Measurements from ENCODE around the gene TSSC4. TPM values are rescaled to one million over a fixed set of nuclear protein-coding genes. Genes with fewer than 3 reads are reported as not detected.
A peak's percentile ranks its signal among the peaks of the same experiment; 100 is the strongest.

TSSC4 gene
- total and polyA plus RNA-seq, 2 of the 13 experiments (the other 11 are each of a cell fraction or from before 2014, with no cell fraction given), result 16.2 to 58.6 TPM

GRCh38 chr11:2409611-2410468 lies 9.3 kb downstream of the TSSC4 start (continued):
- TF ChIP-seq, protein P1, sequence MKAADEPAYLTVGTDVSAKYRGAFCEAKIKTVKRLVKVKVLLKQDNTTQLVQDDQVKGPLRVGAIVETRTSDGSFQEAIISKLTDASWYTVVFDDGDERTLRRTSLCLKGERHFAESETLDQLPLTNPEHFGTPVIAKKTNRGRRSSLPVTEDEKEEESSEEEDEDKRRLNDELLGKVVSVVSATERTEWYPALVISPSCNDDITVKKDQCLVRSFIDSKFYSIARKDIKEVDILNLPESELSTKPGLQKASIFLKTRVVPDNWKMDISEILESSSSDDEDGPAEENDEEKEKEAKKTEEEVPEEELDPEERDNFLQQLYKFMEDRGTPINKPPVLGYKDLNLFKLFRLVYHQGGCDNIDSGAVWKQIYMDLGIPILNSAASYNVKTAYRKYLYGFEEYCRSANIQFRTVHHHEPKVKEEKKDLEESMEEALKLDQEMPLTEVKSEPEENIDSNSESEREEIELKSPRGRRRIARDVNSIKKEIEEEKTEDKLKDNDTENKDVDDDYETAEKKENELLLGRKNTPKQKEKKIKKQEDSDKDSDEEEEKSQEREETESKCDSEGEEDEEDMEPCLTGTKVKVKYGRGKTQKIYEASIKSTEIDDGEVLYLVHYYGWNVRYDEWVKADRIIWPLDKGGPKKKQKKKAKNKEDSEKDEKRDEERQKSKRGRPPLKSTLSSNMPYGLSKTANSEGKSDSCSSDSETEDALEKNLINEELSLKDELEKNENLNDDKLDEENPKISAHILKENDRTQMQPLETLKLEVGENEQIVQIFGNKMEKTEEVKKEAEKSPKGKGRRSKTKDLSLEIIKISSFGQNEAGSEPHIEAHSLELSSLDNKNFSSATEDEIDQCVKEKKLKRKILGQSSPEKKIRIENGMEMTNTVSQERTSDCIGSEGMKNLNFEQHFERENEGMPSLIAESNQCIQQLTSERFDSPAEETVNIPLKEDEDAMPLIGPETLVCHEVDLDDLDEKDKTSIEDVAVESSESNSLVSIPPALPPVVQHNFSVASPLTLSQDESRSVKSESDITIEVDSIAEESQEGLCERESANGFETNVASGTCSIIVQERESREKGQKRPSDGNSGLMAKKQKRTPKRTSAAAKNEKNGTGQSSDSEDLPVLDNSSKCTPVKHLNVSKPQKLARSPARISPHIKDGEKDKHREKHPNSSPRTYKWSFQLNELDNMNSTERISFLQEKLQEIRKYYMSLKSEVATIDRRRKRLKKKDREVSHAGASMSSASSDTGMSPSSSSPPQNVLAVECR (CRISPR knock-in tag; IDR thresholded peaks at IDR 0.05; ENCODE audit: borderline replicate concordance), result peak; percentile 55; the same call in 1 of the 2 replicates
- TF ChIP-seq ZNF33A (CRISPR knock-in tag; IDR thresholded peaks at IDR 0.05; ENCODE audit: borderline replicate concordance), result no peak
- no peak for TF ChIP-seq ZNF790 (CRISPR knock-in tag; IDR thresholded peaks at IDR 0.05; ENCODE audit: borderline replicate concordance)
- TF ChIP-seq EED (CRISPR knock-in tag; IDR thresholded peaks at IDR 0.05), result no peak
- peak; percentile 24; the same call in 1 of the 2 replicates for TF ChIP-seq MYC (CRISPR knock-in tag; IDR thresholded peaks at IDR 0.05; ENCODE audit: borderline replicate concordance)
- TF ChIP-seq ZNF629 (CRISPR knock-in tag; conservative IDR thresholded peaks at IDR 0.05), result no peak
- no peak for TF ChIP-seq ZNF280B (CRISPR knock-in tag; IDR thresholded peaks at IDR 0.05; ENCODE audit: borderline replicate concordance)
- TF ChIP-seq, protein P2, sequence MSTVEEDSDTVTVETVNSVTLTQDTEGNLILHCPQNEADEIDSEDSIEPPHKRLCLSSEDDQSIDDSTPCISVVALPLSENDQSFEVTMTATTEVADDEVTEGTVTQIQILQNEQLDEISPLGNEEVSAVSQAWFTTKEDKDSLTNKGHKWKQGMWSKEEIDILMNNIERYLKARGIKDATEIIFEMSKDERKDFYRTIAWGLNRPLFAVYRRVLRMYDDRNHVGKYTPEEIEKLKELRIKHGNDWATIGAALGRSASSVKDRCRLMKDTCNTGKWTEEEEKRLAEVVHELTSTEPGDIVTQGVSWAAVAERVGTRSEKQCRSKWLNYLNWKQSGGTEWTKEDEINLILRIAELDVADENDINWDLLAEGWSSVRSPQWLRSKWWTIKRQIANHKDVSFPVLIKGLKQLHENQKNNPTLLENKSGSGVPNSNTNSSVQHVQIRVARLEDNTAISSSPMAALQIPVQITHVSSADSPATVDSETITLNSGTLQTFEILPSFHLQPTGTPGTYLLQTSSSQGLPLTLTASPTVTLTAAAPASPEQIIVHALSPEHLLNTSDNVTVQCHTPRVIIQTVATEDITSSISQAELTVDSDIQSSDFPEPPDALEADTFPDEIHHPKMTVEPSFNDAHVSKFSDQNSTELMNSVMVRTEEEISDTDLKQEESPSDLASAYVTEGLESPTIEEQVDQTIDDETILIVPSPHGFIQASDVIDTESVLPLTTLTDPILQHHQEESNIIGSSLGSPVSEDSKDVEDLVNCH (CRISPR knock-in tag; IDR thresholded peaks at IDR 0.05), result no peak
- no peak for TF ChIP-seq PAWR (CRISPR knock-in tag; IDR thresholded peaks at IDR 0.05; ENCODE audit: borderline replicate concordance)
- peak; percentile 19 for TF ChIP-seq MED8 (CRISPR knock-in tag; IDR thresholded peaks at IDR 0.05; ENCODE audit: insufficient replicate concordance)
- TF ChIP-seq MZF1 (CRISPR knock-in tag; IDR thresholded peaks at IDR 0.05; ENCODE audit: borderline replicate concordance), result no peak
- TF ChIP-seq ATF6 (CRISPR knock-in tag; conservative IDR thresholded peaks at IDR 0.05), result no peak
- TF ChIP-seq, protein P3, sequence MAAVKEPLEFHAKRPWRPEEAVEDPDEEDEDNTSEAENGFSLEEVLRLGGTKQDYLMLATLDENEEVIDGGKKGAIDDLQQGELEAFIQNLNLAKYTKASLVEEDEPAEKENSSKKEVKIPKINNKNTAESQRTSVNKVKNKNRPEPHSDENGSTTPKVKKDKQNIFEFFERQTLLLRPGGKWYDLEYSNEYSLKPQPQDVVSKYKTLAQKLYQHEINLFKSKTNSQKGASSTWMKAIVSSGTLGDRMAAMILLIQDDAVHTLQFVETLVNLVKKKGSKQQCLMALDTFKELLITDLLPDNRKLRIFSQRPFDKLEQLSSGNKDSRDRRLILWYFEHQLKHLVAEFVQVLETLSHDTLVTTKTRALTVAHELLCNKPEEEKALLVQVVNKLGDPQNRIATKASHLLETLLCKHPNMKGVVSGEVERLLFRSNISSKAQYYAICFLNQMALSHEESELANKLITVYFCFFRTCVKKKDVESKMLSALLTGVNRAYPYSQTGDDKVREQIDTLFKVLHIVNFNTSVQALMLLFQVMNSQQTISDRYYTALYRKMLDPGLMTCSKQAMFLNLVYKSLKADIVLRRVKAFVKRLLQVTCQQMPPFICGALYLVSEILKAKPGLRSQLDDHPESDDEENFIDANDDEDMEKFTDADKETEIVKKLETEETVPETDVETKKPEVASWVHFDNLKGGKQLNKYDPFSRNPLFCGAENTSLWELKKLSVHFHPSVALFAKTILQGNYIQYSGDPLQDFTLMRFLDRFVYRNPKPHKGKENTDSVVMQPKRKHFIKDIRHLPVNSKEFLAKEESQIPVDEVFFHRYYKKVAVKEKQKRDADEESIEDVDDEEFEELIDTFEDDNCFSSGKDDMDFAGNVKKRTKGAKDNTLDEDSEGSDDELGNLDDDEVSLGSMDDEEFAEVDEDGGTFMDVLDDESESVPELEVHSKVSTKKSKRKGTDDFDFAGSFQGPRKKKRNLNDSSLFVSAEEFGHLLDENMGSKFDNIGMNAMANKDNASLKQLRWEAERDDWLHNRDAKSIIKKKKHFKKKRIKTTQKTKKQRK (IDR thresholded peaks at IDR 0.05; ENCODE audit: low read length), result no peak

Measured in HepG2 (cell line).